ENCODE measurements around the gene B3GNT3. TPM values are rescaled to one million over a fixed set of nuclear protein-coding genes. Genes with fewer than 3 reads are reported as not detected.
A peak's percentile ranks its signal among the peaks of the same experiment; 100 is the strongest.

B3GNT3 gene
- total and polyA plus RNA-seq, 2 of the 13 experiments (the other 11 are each of a cell fraction or from before 2014, with no cell fraction given): 0.86 to 4.0 TPM

DNA sequence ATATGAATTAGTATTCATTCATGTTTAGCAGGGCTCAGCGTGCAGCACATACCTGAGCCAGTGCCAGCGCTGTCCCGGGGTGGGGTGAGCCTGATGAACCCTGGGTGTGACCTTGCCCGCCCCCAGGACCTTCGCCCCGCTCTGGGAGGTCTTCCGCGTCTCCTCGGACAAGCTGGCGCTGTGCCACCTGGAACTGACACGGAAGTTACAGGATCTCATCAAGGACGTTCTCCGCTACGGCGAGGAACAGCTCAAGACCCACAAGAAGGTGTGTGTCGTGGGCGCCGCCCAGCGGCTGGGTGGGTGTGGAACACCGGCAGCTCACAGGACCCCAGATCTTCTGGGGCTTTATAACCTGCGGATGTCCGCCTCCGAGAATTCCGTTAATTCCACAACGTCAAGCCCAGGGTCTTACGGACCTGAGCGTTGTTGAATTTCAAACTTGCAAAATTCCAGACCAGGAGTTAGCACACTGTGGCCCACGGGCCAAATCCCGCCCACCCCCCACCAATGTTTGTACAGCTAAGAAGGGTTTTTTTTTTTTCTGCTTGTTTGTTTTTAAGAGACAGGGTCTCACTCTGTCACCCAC is 28.3 kb upstream of the B3GNT3 start (continued):
- TF ChIP-seq, protein P1, sequence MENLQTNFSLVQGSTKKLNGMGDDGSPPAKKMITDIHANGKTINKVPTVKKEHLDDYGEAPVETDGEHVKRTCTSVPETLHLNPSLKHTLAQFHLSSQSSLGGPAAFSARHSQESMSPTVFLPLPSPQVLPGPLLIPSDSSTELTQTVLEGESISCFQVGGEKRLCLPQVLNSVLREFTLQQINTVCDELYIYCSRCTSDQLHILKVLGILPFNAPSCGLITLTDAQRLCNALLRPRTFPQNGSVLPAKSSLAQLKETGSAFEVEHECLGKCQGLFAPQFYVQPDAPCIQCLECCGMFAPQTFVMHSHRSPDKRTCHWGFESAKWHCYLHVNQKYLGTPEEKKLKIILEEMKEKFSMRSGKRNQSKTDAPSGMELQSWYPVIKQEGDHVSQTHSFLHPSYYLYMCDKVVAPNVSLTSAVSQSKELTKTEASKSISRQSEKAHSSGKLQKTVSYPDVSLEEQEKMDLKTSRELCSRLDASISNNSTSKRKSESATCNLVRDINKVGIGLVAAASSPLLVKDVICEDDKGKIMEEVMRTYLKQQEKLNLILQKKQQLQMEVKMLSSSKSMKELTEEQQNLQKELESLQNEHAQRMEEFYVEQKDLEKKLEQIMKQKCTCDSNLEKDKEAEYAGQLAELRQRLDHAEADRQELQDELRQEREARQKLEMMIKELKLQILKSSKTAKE (CRISPR knock-in tag; IDR thresholded peaks at IDR 0.05; ENCODE audit: borderline replicate concordance): peak; percentile 67; the same call in 1 of the 2 replicates
- TF ChIP-seq U2AF1 (optimal IDR thresholded peaks at IDR 0.05; ENCODE audit: low read depth, low read length) (no peak), IRF2 (CRISPR knock-in tag; IDR thresholded peaks at IDR 0.05) (peak; percentile 56; the same call in 1 of the 2 replicates), NCOR1 (IDR thresholded peaks at IDR 0.05; ENCODE audit: borderline replicate concordance, low read length) (peak; percentile 45; the same call in 1 of the 2 replicates), SRSF1 (optimal IDR thresholded peaks at IDR 0.05; ENCODE audit: low read depth, low read length) (no peak), KDM3A (CRISPR knock-in tag; IDR thresholded peaks at IDR 0.05; ENCODE audit: low read depth) (peak; percentile 49), REXO4 (CRISPR knock-in tag; IDR thresholded peaks at IDR 0.05; ENCODE audit: borderline replicate concordance) (no peak), ZNF326 (CRISPR knock-in tag; IDR thresholded peaks at IDR 0.05; ENCODE audit: borderline replicate concordance) (no peak), ZNF75D (CRISPR knock-in tag; IDR thresholded peaks at IDR 0.05; ENCODE audit: borderline replicate concordance) (no peak), NFKBIZ (CRISPR knock-in tag; IDR thresholded peaks at IDR 0.05) (no peak), ZNF788 (CRISPR knock-in tag; IDR thresholded peaks at IDR 0.05; ENCODE audit: borderline replicate concordance) (peak; percentile 81; the same call in 1 of the 2 replicates), ZNF138 (CRISPR knock-in tag; IDR thresholded peaks at IDR 0.05; ENCODE audit: low read depth) (no peak), TAF1 (CRISPR knock-in tag; IDR thresholded peaks at IDR 0.05) (no peak), PCBP2 (optimal IDR thresholded peaks at IDR 0.05; ENCODE audit: low read depth, low read length, poor library complexity, severe bottlenecking) (no peak), MAZ (IDR thresholded peaks at IDR 0.05; ENCODE audit: borderline replicate concordance, low read depth, low read length) (no peak), MAZ (CRISPR knock-in tag; IDR thresholded peaks at IDR 0.05; ENCODE audit: low read depth) (peak; percentile 31; the same call in 1 of the 2 replicates), BORCS8-MEF2B (CRISPR knock-in tag; IDR thresholded peaks at IDR 0.05) (peak; percentile 79; the same call in 1 of the 2 replicates), ZNF124 (CRISPR knock-in tag; IDR thresholded peaks at IDR 0.05) (peak; percentile 60; the same call in 1 of the 2 replicates), MATR3 (CRISPR knock-in tag; IDR thresholded peaks at IDR 0.05) (no peak), ZNF430 (CRISPR knock-in tag; IDR thresholded peaks at IDR 0.05) (peak; percentile 42; the same call in 1 of the 2 replicates), ZNF629 (CRISPR knock-in tag; conservative IDR thresholded peaks at IDR 0.05) (0 out of 2 replicates have a peak, but pooled peaks have one; percentile 7), IKZF4 (CRISPR knock-in tag; IDR thresholded peaks at IDR 0.05; ENCODE audit: borderline replicate concordance, low read depth, not compliant biosample characterization) (no peak), FOXO1 (CRISPR knock-in tag; IDR thresholded peaks at IDR 0.05) (peak; percentile 49; the same call in 1 of the 2 replicates)
- TF ChIP-seq, protein P2, sequence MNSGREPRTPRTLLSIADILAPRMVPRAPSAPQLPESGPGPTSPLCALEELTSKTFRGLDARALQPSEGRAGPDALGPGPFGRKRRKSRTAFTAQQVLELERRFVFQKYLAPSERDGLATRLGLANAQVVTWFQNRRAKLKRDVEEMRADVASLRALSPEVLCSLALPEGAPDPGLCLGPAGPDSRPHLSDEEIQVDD (CRISPR knock-in tag; IDR thresholded peaks at IDR 0.05; ENCODE audit: borderline replicate concordance): no peak
- TF ChIP-seq, protein P3, sequence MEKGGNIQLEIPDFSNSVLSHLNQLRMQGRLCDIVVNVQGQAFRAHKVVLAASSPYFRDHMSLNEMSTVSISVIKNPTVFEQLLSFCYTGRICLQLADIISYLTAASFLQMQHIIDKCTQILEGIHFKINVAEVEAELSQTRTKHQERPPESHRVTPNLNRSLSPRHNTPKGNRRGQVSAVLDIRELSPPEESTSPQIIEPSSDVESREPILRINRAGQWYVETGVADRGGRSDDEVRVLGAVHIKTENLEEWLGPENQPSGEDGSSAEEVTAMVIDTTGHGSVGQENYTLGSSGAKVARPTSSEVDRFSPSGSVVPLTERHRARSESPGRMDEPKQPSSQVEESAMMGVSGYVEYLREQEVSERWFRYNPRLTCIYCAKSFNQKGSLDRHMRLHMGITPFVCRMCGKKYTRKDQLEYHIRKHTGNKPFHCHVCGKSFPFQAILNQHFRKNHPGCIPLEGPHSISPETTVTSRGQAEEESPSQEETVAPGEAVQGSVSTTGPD (CRISPR knock-in tag; IDR thresholded peaks at IDR 0.05): no peak

All from HepG2 (cell line).